ENCODE measurements around the gene PPARD. TPM values are rescaled to one million over a fixed set of nuclear protein-coding genes. Genes with fewer than 3 reads are reported as not detected.

PPARD gene
- total and polyA plus RNA-seq, 2 of the 13 experiments (the other 11 are each of a cell fraction or from before 2014, with no cell fraction given), result 6.1 to 13.3 TPM

DNA sequence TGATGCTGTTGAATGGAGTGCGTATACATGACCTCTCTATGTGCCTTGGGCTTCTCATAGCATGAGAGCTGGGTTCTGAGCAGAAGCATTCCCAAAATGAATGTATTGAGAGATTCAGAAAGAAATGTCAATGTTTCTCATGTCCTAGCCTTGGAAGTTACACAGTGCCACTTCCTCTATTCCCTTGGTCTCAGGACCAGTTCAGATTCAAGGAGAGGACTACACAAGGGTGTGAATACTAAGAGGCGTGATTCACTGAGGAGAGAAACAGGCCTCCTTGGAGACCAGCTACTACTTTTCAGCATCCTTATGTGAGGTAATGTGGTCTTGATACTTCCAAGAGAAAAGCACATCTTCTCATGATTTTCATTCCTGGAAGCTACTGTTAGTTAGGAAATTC lies 10.4 kb downstream of the PPARD start:
- Histone ChIP-seq H3K9me3 (ENCODE audit: low read length) (no peaks in the 10 kb centered on the region), H3K36me3 (replicated peaks in 1 of 2; ENCODE audit: control insufficient read depth in 1 of 2, insufficient read depth in 2 of 2, low read length in 2 of 2) (peaks cover 25 to 42% of the 10 kb centered on the region in 2 experiments; a peak in 4 of 5 replicates)
- CTCF ChIA-PET (ENCODE audit: low intra/inter-chr PET ratio, low total read pairs), result no interaction called here

DNA sequence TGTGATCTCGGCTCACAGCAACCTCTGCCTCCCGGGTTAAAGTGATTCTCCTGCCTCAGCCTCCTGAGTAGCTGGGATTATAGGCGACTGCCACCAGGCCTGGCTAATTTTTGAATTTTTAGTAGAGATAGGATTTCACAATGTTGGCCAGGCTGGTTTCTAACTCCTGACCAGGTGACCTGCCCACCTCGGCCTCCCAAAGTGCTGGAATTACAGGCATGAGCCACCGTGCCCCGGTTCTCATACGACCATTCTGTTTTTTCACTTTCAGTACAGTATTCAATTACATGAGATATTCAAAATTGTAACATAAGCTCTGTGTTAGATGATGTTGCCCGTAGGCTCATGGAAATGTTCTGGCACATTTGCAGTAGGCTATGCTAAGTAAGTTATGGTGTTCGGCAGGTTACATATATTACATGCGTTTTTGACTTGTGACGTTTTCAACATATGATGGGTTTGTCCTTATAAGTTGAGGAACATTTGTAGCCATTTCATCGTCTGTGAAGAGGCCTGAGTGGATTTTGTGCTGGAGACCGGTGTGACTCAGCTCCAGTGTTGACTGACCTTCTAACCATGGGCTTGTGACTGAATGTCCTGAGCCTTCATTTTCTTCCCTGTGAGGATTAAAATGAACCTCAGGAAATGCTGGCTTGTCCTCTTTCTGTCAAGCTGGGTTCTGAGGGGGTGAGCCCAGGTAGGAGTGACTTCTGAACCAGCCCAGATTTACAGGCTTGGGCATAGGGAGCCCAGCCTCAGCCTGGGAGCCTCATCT lies 12.2 kb downstream of the PPARD start:
- H3K9me3 ChIP-seq (ENCODE audit: low read length), result no peaks in the 10 kb centered on the region
- WGBS (ENCODE audit: low lambda C conversion rate), result 93% methylated on average over 13 of the region's 13 CpGs
- H3K9ac ChIP-seq (ENCODE audit: insufficient read depth, low read depth, low read length), result no peak overlapping the region
- H2AFZ ChIP-seq (ENCODE audit: low read length), result no peak overlapping the region
- intact Hi-C loops (cut with micrococcal nuclease; ENCODE audit: unreplicated experiment), result no loop called here
- H3K27me3 ChIP-seq (ENCODE audit: control insufficient read depth in 1 of 2, insufficient read depth in 2 of 2, low read length in 2 of 2), result no peaks in the 10 kb centered on the region
- peaks cover 20 to 33% of the 10 kb centered on the region in 2 experiments; a peak in 4 of 5 replicates for H3K36me3 ChIP-seq (replicated peaks in 1 of 2; ENCODE audit: control insufficient read depth in 1 of 2, insufficient read depth in 2 of 2, low read length in 2 of 2)
- no peak overlapping the region for H3K27ac ChIP-seq (ENCODE audit: extremely low read length, insufficient read depth, low read length)
- TF ChIP-seq ZBTB38 (CRISPR knock-in tag; IDR thresholded peaks at IDR 0.05) (no peak), FOSL2 (CRISPR knock-in tag; IDR thresholded peaks at IDR 0.05) (peak; percentile 64)
- POLR2A ChIA-PET, result interaction anchor here (1.6 kb wide), 1 partner anchor 61 kb away, joined by 3 read pairs; no protein-coding TSS in a partner anchor
- BruUV-seq (replicated peaks), result no TSS peak
- in situ Hi-C loops (cut with HindIII; ENCODE audit: extremely low pct_ligation_motif_present, low pct_unique_long_range_greater_than_20kb), result no loop called here
- FAIRE-seq, result no peak
- H4K20me1 ChIP-seq (ENCODE audit: insufficient read depth, low read length), result no peaks in the 10 kb centered on the region
- H3K4me2 ChIP-seq (ENCODE audit: low read depth, low read length), result no peak overlapping the region
- peaks cover 17% of the 10 kb centered on the region for H3K4me1 ChIP-seq (ENCODE audit: insufficient read depth, low read length)
- ATAC-seq, result no peak; the same call in 2 of the 3 replicates
- CTCF ChIA-PET (ENCODE audit: low intra/inter-chr PET ratio, low total read pairs), result no interaction called here
- H3K79me2 ChIP-seq (ENCODE audit: insufficient read depth, low read length), result no peaks in the 10 kb centered on the region
- H3K4me3 ChIP-seq (replicated peaks in 1 of 3; ENCODE audit: insufficient read depth in 1 of 3, low read depth in 2 of 3, low read length in 3 of 3), result no peak overlapping the region
- no peak for DNase-seq (ENCODE audit: low spot score)

More for the DNA sequence above, 10.4 kb downstream of the PPARD start:
- no peak for ATAC-seq
- intact Hi-C loops (cut with micrococcal nuclease; ENCODE audit: unreplicated experiment), result no loop called here
- H3K4me1 ChIP-seq (ENCODE audit: insufficient read depth, low read length), result 0 out of 2 replicates have a peak, but pooled peaks cover 9% of the 10 kb centered on the region
- no peak for TF ChIP-seq ZSCAN9 (CRISPR knock-in tag; IDR thresholded peaks at IDR 0.05; ENCODE audit: borderline replicate concordance)
- no peak for TF ChIP-seq CHD4 (IDR thresholded peaks at IDR 0.05; ENCODE audit: borderline replicate concordance, low read length)
- TF ChIP-seq U2AF2 (IDR thresholded peaks at IDR 0.05; ENCODE audit: low read depth, low read length), result no peak
- no peak for TF ChIP-seq ZNF790 (CRISPR knock-in tag; IDR thresholded peaks at IDR 0.05; ENCODE audit: borderline replicate concordance)
- H3K27ac ChIP-seq (ENCODE audit: extremely low read length, insufficient read depth, low read length), result no peak overlapping the region
- H3K27me3 ChIP-seq (ENCODE audit: control insufficient read depth in 1 of 2, insufficient read depth in 2 of 2, low read length in 2 of 2), result no peaks in the 10 kb centered on the region
- DNase-seq (ENCODE audit: low spot score), result no peak
- no peak overlapping the region for H3K4me3 ChIP-seq (replicated peaks in 1 of 3; ENCODE audit: insufficient read depth in 1 of 3, low read depth in 2 of 3, low read length in 3 of 3)
- FAIRE-seq, result no peak
- H3K79me2 ChIP-seq (ENCODE audit: insufficient read depth, low read length), result no peaks in the 10 kb centered on the region
- no peak overlapping the region for H3K9ac ChIP-seq (ENCODE audit: insufficient read depth, low read depth, low read length)
- no peak overlapping the region for H2AFZ ChIP-seq (ENCODE audit: low read length)
- WGBS (ENCODE audit: low lambda C conversion rate), result 95% methylated on average over 2 of the region's 2 CpGs
- BruUV-seq (replicated peaks), result no TSS peak
- in situ Hi-C loops (cut with HindIII; ENCODE audit: extremely low pct_ligation_motif_present, low pct_unique_long_range_greater_than_20kb), result no loop called here
- no peak overlapping the region for H3K4me2 ChIP-seq (ENCODE audit: low read depth, low read length)
- H4K20me1 ChIP-seq (ENCODE audit: insufficient read depth, low read length), result no peaks in the 10 kb centered on the region
- POLR2A ChIA-PET, result no interaction called here

Measured in HepG2 (cell line).